Neuron (in vitro differentiated cells): Measurements from ENCODE around the gene EHMT2.
"Not testable (repeated sequence)": the region's sequence is repeated elsewhere in the genome, so short reads cannot be mapped to it uniquely, and the experiment has no call there.

Experiments
- H2AFZ ChIP-seq: one replicate; pipeline ENCODE4 v1.6.1; 2013; ENCODE audit warnings: low read depth, mild to moderate bottlenecking, inconsistent platforms, low read length, moderate library complexity
- H3K27me3 ChIP-seq: one replicate; pipeline ENCODE4 v1.6.1; 2013; ENCODE audit warnings: low read length; ENCODE audit not compliant: insufficient read depth
- H3K36me3 ChIP-seq: one replicate; pipeline ENCODE4 v1.6.1; 2013; ENCODE audit warnings: low read length; ENCODE audit not compliant: insufficient read depth
- H3K4me1 ChIP-seq: one replicate; pipeline ENCODE4 v1.6.1; 2013; ENCODE audit warnings: low read length; ENCODE audit not compliant: insufficient read depth
- H3K4me3 ChIP-seq: 2 replicates; pipeline ENCODE4 v1.5.1; 2013; ENCODE audit warnings: mild to moderate bottlenecking, low read length, moderate library complexity
- H3K9me3 ChIP-seq: one replicate; pipeline ENCODE4 v1.6.1; 2013; ENCODE audit warnings: low read length

Gene EHMT2

GRCh38 chr6:31907158-31907813 lies 9.8 kb upstream of the EHMT2 start:
- peaks cover 9% of the 10 kb centered on the region for H3K4me1 ChIP-seq

GRCh38 chr6:31906727-31907126 lies 9.2 kb upstream of the EHMT2 start:
- not testable (repeated sequence) for H3K4me1 ChIP-seq, H3K27me3 ChIP-seq, H3K9me3 ChIP-seq, H3K4me3 ChIP-seq, H3K36me3 ChIP-seq, H2AFZ ChIP-seq

More at GRCh38 chr6:31907158-31907813, 9.8 kb upstream of the EHMT2 start:
- Histone ChIP-seq H3K9me3 (no peaks in the 10 kb centered on the region), H3K36me3 (no peaks in the 10 kb centered on the region), H3K27me3 (no peaks in the 10 kb centered on the region), H2AFZ (no peak overlapping the region), H3K4me3 (no peak overlapping the region)

- H3K27me3 ChIP-seq, result no peaks in the 10 kb centered on the region
- H3K4me3 ChIP-seq, result no peak overlapping the region
- H3K36me3 ChIP-seq, result no peaks in the 10 kb centered on the region
- no peak overlapping the region for H2AFZ ChIP-seq
- peaks cover 8% of the 10 kb centered on the region for H3K4me1 ChIP-seq
- no peaks in the 10 kb centered on the region for H3K9me3 ChIP-seq
These were observed 8.6 kb upstream of the EHMT2 start for GRCh38 chr6:31906122-31906521.

GRCh38 chr6:31905041-31905440 lies 7.5 kb upstream of the EHMT2 start:
- Histone ChIP-seq H3K4me3 (no peak overlapping the region), H3K9me3 (no peaks in the 10 kb centered on the region), H3K27me3 (no peaks in the 10 kb centered on the region), H3K36me3 (no peaks in the 10 kb centered on the region), H2AFZ (no peak overlapping the region), H3K4me1 (peaks cover 13% of the 10 kb centered on the region)

- Histone ChIP-seq H3K27me3 (no peaks in the 10 kb centered on the region), H3K36me3 (peaks cover 4% of the 10 kb centered on the region), H2AFZ (no peak overlapping the region), H3K4me3 (no peak overlapping the region), H3K4me1 (peaks cover 20% of the 10 kb centered on the region), H3K9me3 (no peaks in the 10 kb centered on the region)
These were observed 6.5 kb upstream of the EHMT2 start for GRCh38 chr6:31903957-31904356.

- Histone ChIP-seq H3K27me3 (no peaks in the 10 kb centered on the region), H2AFZ (peak within 1 kb of the TSS; percentile 50), H3K4me1 (peaks cover 28% of the 10 kb centered on the region), H3K9me3 (no peaks in the 10 kb centered on the region), H3K4me3 (peak within 1 kb of the TSS; percentile 85), H3K36me3 (peaks cover 4% of the 10 kb centered on the region)
These were observed 4.6 kb upstream of the EHMT2 start, which contains the start of gene ZBTB12 for GRCh38 chr6:31901953-31902643. TSS of gene ZBTB12 (minus strand) at chr6:31902086. CDS start at chr6:31901305, 781 bp downstream.

GRCh38 chr6:31901415-31901952 lies 4.0 kb upstream of the EHMT2 start:
- H3K4me1 ChIP-seq, result peaks cover 31% of the 10 kb centered on the region

GRCh38 chr6:31900917-31901414 lies 3.5 kb upstream of the EHMT2 start:
- Histone ChIP-seq H2AFZ (no peak overlapping the region), H3K4me1 (peaks cover 37% of the 10 kb centered on the region), H3K36me3 (peaks cover 8% of the 10 kb centered on the region), H3K27me3 (no peaks in the 10 kb centered on the region), H3K4me3 (peak overlapping the region; percentile 85), H3K9me3 (no peaks in the 10 kb centered on the region)

More at GRCh38 chr6:31901415-31901952, 4.0 kb upstream of the EHMT2 start:
- Histone ChIP-seq H2AFZ (no peak overlapping the region), H3K4me3 (peak overlapping the region; percentile 85), H3K27me3 (no peaks in the 10 kb centered on the region), H3K36me3 (peaks cover 4% of the 10 kb centered on the region), H3K9me3 (no peaks in the 10 kb centered on the region)

- Histone ChIP-seq H3K4me1 (peaks cover 38% of the 10 kb centered on the region), H2AFZ (no peak overlapping the region), H3K9me3 (no peaks in the 10 kb centered on the region), H3K36me3 (peaks cover 16% of the 10 kb centered on the region), H3K27me3 (no peaks in the 10 kb centered on the region), H3K4me3 (no peak overlapping the region)
These were observed 2.6 kb upstream of the EHMT2 start for GRCh38 chr6:31899882-31900722.

- no peak overlapping the region for H2AFZ ChIP-seq
- peaks cover 38% of the 10 kb centered on the region for H3K4me1 ChIP-seq
- H3K9me3 ChIP-seq, result no peaks in the 10 kb centered on the region
- no peaks in the 10 kb centered on the region for H3K27me3 ChIP-seq
- peaks cover 25% of the 10 kb centered on the region for H3K36me3 ChIP-seq
- no peak overlapping the region for H3K4me3 ChIP-seq
These were observed 1.7 kb upstream of the EHMT2 start for GRCh38 chr6:31899215-31899614.

- Histone ChIP-seq H3K9me3 (no peaks in the 10 kb centered on the region), H3K36me3 (peaks cover 31% of the 10 kb centered on the region), H3K27me3 (no peaks in the 10 kb centered on the region), H3K4me3 (peak overlapping the region; percentile 95), H2AFZ (no peak overlapping the region), H3K4me1 (peaks cover 38% of the 10 kb centered on the region)
These were observed 999 bp upstream of the EHMT2 start for GRCh38 chr6:31898383-31899011.

GRCh38 chr6:31896856-31897611 lies 464 bp downstream of the EHMT2 start:
- Histone ChIP-seq H3K27me3 (no peaks in the 10 kb centered on the region), H3K36me3 (peaks cover 46% of the 10 kb centered on the region), H3K4me3 (peak overlapping the region; percentile 95)

More at GRCh38 chr6:31896856-31897611, 464 bp downstream of the EHMT2 start:
- Histone ChIP-seq H3K4me1 (peaks cover 31% of the 10 kb centered on the region), H3K9me3 (no peaks in the 10 kb centered on the region), H2AFZ (no peak overlapping the region)
